Mucosa of rectum (tissue), 2 donors: Measurements from ENCODE around the gene RNF144A.

Experiments used
- H3K27ac ChIP-seq, 2 donors: one replicate each; pipeline ENCODE4 v1.7.0; 2013; ENCODE audit warnings: inconsistent platforms in 2 of 2, low read depth in 2 of 2, low read length in 2 of 2
- H3K27me3 ChIP-seq, 2 donors: one replicate each; pipeline ENCODE4 v1.7.0; 2013; ENCODE audit warnings: low read length in 2 of 2; ENCODE audit not compliant: control insufficient read depth in 2 of 2, insufficient read depth in 2 of 2
- H3K36me3 ChIP-seq, 2 donors: one replicate each; pipeline ENCODE4 v1.7.0; 2013; ENCODE audit warnings: low read length in 2 of 2; ENCODE audit not compliant: control insufficient read depth in 2 of 2, insufficient read depth in 2 of 2
- H3K4me1 ChIP-seq, 2 donors: one replicate each; pipeline ENCODE4 v1.7.0; 2013; ENCODE audit warnings: low read length in 2 of 2, mild to moderate bottlenecking in 1 of 2; ENCODE audit not compliant: control insufficient read depth in 2 of 2, insufficient read depth in 2 of 2
- H3K4me3 ChIP-seq, 2 donors: one replicate each; pipeline ENCODE4 v1.7.0; 2013; ENCODE audit warnings: low read length in 2 of 2
- H3K9ac ChIP-seq, 2 donors: one replicate each; pipeline ENCODE4 v1.7.0; 2013; ENCODE audit warnings: low read length in 2 of 2, low read depth in 1 of 2, mild to moderate bottlenecking in 1 of 2
- H3K9me3 ChIP-seq, 2 donors: one replicate each; pipeline ENCODE4 v1.7.0; 2013; ENCODE audit warnings: low read length in 2 of 2; ENCODE audit not compliant: control insufficient read depth in 2 of 2
- donor health status: healthy.
- donor health status: Normal muscosa, but diverticular disease.

The RNF144A gene

GRCh38 chr2:6956566-6956965 lies 39.4 kb downstream of the RNF144A start:
- H3K27me3 ChIP-seq, result no peaks in the 10 kb centered on the region
- H3K27ac ChIP-seq, result no peak overlapping the region
- H3K4me1 ChIP-seq, result peaks cover 8 to 10% of the 10 kb centered on the region in 2 donors
- H3K36me3 ChIP-seq, result no peaks in the 10 kb centered on the region
- H3K9me3 ChIP-seq, result no peaks in the 10 kb centered on the region
- no peak overlapping the region for H3K9ac ChIP-seq
- H3K4me3 ChIP-seq, result no peak overlapping the region

DNA sequence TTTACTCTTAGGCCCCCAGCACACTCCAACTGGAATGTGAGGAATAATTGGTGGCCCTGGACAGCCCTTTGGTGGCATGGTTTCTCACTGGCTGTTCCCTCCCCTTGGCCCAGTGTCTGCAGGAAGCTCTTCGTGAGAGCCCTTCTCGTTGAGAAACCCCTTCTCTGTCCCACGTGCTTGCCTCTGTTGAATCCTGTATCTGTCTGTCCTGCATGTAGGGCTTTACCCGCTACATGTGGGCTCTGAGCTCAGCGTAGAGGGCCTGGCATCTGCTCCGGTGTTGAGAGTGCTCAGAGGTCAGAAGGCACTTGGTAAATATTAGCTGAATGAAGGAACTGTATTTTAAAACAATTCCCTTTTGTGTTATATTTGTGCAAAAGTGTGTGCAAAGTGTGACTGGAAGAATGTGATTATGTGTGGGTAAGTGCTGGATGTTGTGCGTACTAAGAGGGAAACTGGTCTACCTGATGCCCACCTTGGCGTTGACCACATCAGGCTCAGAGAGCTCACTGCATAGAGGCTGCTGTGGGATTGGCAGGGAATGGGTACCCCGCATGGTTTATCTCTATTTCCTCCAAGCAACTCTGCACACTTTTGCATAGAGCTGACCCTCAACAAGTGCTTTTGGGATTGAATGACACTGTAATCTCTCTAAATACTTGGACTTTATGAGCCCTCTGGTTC lies 40.0 kb downstream of the RNF144A start:
- Histone ChIP-seq H3K27ac (no peak overlapping the region), H3K9ac (no peak overlapping the region), H3K4me1 (peaks cover 8 to 10% of the 10 kb centered on the region in 2 donors)

DNA sequence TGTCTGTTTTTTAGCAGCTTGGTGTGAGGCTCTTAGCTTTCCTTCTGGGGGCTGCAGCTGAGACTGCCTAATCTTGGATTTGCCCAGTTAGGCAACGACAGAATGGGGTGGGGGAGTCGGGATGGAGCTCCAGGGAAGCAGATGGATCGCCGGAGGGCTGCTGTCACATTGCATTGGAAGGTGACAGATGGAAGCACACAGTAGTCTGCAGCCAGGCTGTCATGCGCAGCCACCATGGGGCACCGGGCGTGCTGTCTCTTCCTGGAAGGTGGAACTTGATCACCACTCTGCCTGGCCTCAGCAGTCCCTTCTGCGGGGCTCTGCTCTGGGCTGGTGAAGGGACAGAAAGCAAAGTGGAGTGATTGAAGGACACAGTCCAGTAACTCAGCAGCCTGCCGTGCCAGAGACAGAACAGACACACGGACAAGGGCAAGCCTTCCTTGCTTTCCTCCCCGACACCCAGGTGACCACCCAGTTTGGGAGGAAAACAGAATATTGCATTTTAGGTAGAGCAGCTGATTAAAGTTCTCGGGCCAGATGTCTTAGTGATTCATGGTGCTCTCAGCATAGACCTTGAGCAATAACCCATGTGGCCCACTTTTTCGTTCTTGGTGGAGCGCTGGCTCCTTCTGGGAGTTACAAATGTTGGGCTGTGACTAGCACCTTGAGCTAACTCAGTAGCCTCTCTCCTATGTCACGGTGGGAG lies 40.9 kb downstream of the RNF144A start:
- Histone ChIP-seq H3K9me3 (no peaks in the 10 kb centered on the region), H3K27ac (no peak overlapping the region), H3K27me3 (no peaks in the 10 kb centered on the region), H3K36me3 (no peaks in the 10 kb centered on the region), H3K9ac (no peak overlapping the region), H3K4me1 (peaks cover 8 to 10% of the 10 kb centered on the region in 2 donors), H3K4me3 (no peak overlapping the region)

More for the DNA sequence above, 40.0 kb downstream of the RNF144A start:
- no peak overlapping the region for H3K4me3 ChIP-seq
- no peaks in the 10 kb centered on the region for H3K27me3 ChIP-seq
- no peaks in the 10 kb centered on the region for H3K36me3 ChIP-seq
- no peaks in the 10 kb centered on the region for H3K9me3 ChIP-seq

- Histone ChIP-seq H3K4me1 (peaks cover 8 to 10% of the 10 kb centered on the region in 2 donors), H3K4me3 (no peak overlapping the region), H3K27me3 (no peaks in the 10 kb centered on the region), H3K9ac (no peak overlapping the region), H3K27ac (no peak overlapping the region), H3K36me3 (no peaks in the 10 kb centered on the region), H3K9me3 (no peaks in the 10 kb centered on the region)
These were observed 41.5 kb downstream of the RNF144A start for GRCh38 chr2:6958616-6959235.

GRCh38 chr2:6959751-6960150 lies 42.5 kb downstream of the RNF144A start:
- Histone ChIP-seq H3K4me3 (no peak overlapping the region), H3K27ac (no peak overlapping the region), H3K36me3 (no peaks in the 10 kb centered on the region), H3K9ac (no peak overlapping the region), H3K9me3 (no peaks in the 10 kb centered on the region), H3K27me3 (no peaks in the 10 kb centered on the region), H3K4me1 (peaks cover 8 to 10% of the 10 kb centered on the region in 2 donors)

DNA sequence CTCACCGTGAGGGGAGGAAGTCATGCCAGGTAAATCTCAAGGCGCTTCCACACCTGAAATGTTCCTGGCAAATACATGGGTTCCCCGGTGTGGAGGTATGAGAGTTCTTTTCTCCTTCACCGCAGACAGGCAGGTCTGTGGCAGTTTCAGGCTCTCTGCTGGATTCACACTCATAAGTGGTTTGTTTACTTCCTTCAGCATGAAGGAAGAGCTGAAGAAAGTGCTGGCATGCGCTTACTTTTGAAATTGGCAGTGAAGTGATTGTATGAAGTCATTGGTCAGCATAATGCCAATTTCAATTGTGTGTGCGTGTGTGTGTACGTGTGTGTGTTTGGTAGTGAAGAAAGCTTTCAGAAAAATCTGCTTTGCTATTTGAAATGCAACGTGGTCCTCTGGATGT lies 43.4 kb downstream of the RNF144A start:
- no peaks in the 10 kb centered on the region for H3K27me3 ChIP-seq
- H3K4me3 ChIP-seq, result no peak overlapping the region
- H3K9me3 ChIP-seq, result no peaks in the 10 kb centered on the region
- H3K36me3 ChIP-seq, result no peaks in the 10 kb centered on the region
- no peak overlapping the region for H3K9ac ChIP-seq
- no peak overlapping the region for H3K27ac ChIP-seq
- peaks cover 7 to 8% of the 10 kb centered on the region in 2 donors for H3K4me1 ChIP-seq

GRCh38 chr2:6963727-6964126 lies 46.5 kb downstream of the RNF144A start:
- Histone ChIP-seq H3K4me3 (no peak overlapping the region), H3K9ac (no peak overlapping the region), H3K36me3 (no peaks in the 10 kb centered on the region), H3K4me1 (peaks cover 3 to 7% of the 10 kb centered on the region in 2 donors), H3K9me3 (no peaks in the 10 kb centered on the region), H3K27ac (no peak overlapping the region), H3K27me3 (no peaks in the 10 kb centered on the region)

GRCh38 chr2:6965071-6965795 lies 48.0 kb downstream of the RNF144A start:
- Histone ChIP-seq H3K9me3 (no peaks in the 10 kb centered on the region), H3K4me3 (no peak overlapping the region), H3K36me3 (no peaks in the 10 kb centered on the region), H3K9ac (no peak overlapping the region), H3K4me1 (peaks cover 3 to 7% of the 10 kb centered on the region in 2 donors), H3K27ac (no peak overlapping the region), H3K27me3 (no peaks in the 10 kb centered on the region)

DNA sequence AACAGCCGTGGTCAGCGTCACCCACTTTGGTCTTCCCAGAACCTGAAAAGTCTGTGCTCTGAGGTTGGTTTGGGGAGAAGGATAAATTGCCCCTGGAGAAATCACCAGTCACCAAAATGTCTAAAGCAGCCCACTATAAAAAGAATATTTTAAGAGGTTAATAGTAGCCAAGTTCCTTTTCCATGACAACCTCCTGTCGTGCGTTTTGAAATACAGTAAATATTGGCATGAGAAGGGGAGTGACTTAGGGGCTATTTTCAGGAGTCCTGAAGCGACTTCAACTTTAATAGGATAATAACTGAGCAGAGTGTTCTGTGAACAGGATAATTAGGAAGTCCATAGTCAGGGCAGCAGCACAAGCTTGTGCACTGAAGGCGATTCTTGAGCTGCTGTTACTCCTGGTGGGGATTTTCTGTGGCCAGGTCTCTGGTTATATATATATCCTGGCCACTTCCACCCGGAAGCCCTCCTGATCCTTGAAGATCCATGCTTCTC lies 49.3 kb downstream of the RNF144A start:
- H3K27ac ChIP-seq, result no peak overlapping the region
- H3K9ac ChIP-seq, result no peak overlapping the region
- H3K36me3 ChIP-seq, result no peaks in the 10 kb centered on the region
- no peaks in the 10 kb centered on the region for H3K27me3 ChIP-seq
- H3K4me3 ChIP-seq, result no peak overlapping the region
- H3K9me3 ChIP-seq, result no peaks in the 10 kb centered on the region
- no peaks in the 10 kb centered on the region for H3K4me1 ChIP-seq
